GM11168 (cell line): ENCODE results near the gene ANP32B.

Experiments used
- in situ Hi-C: fragments of 300-500 bp; cut with MboI; formaldehyde crosslinking; loops from one replicate; pipeline ENCODE4 v1.12.0; 2022; ENCODE audit warnings: low sequenced_read_pairs; ENCODE audit not compliant: unreplicated experiment

ANP32B gene

DNA sequence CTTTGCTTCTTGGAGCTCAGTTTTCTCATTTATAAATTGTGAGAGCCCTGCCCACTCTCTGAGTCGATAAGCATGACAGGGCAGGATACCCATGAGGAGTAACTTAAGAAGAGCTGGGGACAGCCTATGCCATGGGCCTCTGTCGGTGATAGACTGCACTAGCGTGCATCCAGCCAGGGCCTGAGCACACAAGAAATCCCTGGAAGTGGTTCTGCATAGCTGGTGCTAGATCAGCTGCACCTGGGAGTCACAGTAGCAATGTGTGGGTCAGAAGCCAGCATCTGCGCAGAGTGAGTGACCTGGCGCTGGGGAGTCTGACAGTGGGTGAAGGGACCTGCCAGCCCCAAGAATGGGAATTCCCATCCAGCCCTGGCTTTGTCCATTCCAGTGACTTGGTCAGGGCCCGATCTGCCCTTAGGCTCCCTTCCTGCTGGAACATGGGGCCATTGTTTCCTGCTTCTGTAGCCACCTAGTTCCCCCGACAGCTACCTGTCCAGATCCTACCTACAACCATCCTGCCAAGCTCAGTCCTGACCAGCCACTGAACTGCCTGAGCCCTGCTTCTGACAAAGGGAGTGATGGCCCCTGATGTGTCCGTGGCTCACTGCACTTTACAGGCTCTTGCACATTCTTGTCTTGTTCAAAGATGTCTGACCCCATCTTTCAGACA, 37.5 kb downstream of the ANP32B start:
- in situ Hi-C loops: no loop called here

DNA sequence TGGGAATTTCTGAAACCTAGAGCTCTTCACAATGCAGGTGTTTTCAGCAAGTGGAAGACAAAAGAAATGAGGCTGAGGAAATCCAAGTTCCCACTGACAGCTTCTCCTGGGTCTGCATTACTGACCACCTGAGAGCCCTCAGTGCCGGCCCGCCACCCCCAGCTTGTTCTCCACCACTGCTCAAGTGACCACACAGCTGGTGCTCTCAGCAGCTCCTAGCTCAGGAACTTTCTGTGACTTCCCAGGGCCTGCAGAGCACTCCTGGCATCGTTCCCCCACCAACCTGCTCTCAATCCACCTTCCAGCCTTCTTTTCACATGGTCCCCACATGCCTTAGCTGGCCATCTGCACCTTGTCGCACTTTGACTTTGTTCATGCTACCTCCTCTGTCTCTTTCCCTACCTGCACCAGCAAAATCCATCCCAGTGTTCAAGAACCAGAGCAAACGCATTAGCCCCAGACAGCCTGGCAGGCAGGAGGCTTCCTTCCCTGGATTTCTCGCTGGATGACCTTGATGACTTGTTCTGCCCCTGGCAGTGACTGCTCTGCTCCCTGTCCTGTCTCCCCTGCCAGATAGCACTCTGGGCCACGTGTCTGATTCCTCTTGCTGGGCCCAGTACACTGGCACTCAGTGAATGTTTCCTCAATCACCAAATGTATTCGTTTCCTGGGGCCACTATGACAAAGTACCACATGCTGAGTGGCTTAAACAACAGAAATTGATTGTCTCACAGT, 38.3 kb downstream of the ANP32B start:
- in situ Hi-C loops: no loop called here

DNA sequence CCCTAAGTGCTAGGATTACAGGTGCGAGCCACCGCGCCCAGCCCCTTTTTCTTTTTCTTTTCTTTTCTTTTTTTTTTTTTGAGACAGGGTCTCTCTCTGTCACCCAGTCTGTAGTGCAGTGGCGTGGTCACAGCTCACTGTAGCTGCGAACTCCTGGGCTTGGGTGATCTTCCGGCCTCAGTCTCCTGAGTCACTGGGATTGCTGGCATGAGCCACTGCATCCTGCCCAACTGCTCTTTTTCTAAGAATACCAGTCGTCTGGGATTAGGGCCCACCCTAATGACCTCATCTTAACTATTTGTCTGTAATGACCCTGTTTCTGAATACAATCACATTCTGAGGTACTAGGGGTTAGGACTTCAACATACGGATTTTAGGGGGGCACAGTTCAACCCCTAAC, 39.3 kb downstream of the ANP32B start:
- in situ Hi-C loops: no loop called here

DNA sequence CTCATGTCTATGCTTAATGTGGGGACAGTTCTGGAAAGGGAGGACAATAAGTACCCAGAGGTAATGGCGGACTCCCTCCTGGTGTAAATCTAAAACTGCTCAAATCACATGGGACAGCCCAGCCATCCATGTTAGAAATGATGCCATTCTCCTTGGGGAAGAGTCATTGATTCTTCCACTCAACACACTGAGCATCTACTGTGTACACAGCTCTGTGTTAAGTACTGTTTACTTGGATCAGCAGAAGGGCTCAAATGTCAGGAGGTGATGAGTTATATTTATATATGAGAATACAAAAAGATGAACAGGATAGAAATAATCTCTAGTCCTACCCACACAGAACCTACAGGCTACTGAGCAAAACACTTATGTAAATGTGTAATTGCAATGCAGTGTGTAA, 41.6 kb downstream of the ANP32B start:
- in situ Hi-C loops: no loop called here

DNA sequence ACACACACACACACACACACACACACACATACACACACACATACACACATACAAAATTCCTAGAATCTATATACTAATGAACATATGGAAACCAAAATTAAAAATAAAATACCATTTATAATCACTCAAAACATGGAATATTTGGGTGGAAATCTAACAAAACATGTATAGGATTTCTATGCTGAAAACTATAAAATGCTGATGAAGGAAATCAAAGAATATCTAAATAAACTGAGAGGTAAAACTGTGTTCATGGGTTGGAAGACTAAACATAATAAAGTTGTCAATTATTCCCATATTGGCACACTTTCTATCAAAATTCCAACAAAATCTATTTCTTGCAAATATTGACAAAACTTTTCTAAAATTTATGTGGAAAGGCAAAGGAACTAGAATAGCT, 48.0 kb downstream of the ANP32B start:
- in situ Hi-C loops: no loop called here

DNA sequence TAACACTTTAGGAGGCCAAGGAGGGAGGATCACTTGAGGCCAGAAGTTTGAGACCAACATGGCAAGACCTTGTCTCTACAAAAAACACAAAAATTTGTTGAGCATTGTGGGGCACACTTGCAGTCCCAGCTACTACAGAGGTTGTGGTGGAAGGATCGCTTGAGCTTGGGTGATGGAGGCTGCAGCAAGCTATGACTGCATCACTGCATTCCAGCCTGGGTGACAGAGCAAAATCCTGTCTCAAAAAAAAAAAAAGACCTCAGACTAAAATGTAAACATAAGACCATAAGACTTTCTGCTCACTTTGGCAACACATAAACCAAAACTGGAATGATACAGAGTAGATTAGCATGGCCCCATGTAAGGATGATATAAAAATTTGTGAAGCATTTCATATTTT, 48.8 kb downstream of the ANP32B start:
- in situ Hi-C loops: no loop called here

DNA sequence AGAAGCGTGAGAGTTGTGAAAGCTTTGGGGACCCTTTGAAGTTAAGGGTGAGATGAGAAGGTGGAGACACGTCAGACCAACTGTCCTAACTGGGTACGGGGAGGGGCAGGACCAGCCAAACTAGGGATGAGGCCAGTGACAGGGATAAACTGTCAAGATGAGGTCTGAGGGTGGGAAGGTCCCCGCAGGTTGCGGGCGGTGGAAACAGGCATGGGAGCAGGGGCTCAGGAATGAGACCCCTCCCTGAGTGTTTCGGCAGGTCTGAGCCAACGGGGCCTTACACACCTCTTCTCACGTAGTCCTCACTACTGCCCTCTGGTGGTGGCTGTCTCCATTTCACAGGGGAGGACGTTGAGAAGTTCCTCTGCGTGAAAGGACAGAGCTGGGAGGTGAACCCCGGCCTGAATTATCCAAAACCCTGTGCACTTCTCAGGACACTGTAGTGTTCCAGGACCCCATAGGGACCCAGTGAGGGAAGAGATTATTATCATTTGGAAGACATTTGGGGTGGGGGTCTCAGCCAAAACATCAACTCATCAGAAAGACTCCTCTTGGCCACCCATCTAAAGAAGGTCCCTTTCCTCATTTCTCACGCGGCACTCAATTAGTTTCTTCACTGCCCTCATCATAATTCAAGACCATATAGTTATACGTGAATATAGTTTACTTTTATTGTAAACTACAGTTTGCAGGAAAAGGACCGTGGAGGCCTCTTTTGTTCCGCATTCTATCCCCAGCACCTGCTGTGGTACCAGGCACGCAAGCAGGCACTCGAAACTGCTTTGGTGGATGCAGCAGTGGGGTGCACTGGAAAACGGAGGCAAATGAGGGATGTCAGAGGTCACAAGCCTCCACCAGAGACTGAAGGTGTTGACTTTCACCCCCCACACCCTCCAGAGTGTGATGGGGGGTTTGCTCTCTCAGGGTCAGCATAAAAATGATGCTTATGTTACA, 51.7 kb downstream of the ANP32B start:
- in situ Hi-C loops: no loop called here

DNA sequence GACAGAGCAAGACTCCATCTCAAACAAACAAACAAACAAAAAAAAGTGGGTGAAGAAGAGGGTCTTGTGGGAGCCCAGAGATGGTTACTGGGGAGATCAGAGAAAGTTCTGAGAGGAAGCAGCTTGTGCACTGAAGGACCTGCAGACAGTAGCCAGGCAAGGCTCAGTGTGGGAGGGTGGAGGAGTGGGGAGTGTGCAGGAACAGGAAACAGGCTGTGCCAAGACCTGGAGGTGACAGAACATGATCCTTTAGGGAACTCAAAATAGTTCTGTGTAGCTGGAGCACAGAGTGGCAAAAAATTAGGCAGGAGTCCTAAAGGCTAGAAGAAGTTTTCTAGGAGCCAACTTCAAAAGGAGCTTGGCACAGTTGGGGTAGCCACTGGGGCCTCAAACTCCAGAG, 54.2 kb downstream of the ANP32B start:
- in situ Hi-C loops: no loop called here

DNA sequence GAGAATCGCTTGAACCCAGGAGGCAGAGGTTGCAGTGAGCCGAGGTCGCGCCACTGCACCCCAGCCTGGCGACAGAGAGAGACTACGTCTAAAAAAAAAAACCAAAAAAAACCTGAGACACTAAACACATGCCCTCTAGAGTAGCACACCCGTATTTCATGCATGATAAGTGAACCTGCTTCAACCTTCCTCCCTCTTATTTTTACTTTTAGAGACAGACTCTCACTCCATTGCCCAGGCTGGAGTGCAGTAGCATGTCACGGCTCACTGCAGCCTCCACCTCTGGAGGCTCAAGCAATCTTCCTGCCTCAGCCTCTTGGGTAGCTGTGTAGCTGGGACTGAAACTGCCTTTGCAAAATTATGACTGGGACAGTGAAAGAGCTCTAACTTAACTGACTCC, 55.8 kb downstream of the ANP32B start:
- in situ Hi-C loops: no loop called here

DNA sequence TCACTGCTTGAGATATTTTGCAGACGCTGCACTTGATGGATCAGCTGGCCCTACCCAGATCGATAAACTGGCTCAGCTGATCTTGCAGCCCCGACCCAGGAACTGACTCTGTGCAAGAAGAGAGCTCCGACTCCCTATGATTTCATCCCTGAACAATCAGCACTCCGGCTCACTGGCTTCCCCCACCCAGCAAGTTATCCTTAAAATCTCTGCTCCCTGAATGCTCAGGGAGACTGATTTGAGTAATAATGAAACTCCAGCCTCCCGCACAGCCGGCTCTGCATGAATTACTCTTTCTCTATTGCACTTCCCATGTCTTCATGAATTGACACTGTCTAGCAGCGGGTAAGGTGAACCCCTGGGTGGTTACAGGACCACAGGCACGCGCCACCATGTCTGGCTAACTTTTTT, 56.5 kb downstream of the ANP32B start:
- in situ Hi-C loops: no loop called here

DNA sequence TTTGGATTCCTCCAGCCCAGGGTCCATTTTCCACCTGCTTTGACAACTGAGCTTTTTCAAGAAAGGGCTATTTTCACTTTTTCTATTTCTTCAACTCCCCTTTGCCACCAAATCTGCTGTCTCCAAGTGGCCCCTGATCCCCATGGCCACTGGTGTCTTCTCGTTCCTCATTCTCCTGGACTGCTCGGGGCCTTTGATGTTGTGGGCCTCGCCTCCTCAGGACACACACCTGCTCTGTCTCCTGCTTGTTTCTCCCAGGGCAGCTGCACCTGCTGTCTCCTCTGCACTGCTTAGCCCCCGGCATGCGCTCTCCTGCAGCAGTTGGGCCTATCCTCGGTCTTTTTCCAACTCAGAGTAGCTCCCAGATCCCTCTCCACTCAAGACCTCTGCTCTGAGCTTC, 57.1 kb downstream of the ANP32B start:
- in situ Hi-C loops: no loop called here

DNA sequence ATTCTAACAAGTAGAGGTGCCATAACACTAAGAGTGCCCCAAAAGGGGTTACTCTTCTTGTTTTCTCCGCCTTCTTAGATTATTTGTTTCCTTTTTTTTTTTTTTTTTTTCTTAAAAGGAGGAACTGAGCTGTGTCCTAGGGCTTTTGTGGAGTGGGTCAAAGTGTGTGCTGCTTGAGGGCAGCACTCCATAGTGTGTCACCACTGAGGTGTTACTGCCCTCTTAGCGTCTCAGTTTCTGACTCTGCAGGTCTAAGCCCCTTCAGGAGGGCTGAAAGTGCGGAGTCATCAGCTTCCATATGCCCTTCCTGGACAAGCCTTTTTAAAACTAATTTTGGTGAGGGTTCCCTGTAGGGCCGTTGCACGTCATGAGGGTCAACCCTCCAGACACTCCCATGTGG, 60.8 kb downstream of the ANP32B start:
- in situ Hi-C loops: no loop called here

DNA sequence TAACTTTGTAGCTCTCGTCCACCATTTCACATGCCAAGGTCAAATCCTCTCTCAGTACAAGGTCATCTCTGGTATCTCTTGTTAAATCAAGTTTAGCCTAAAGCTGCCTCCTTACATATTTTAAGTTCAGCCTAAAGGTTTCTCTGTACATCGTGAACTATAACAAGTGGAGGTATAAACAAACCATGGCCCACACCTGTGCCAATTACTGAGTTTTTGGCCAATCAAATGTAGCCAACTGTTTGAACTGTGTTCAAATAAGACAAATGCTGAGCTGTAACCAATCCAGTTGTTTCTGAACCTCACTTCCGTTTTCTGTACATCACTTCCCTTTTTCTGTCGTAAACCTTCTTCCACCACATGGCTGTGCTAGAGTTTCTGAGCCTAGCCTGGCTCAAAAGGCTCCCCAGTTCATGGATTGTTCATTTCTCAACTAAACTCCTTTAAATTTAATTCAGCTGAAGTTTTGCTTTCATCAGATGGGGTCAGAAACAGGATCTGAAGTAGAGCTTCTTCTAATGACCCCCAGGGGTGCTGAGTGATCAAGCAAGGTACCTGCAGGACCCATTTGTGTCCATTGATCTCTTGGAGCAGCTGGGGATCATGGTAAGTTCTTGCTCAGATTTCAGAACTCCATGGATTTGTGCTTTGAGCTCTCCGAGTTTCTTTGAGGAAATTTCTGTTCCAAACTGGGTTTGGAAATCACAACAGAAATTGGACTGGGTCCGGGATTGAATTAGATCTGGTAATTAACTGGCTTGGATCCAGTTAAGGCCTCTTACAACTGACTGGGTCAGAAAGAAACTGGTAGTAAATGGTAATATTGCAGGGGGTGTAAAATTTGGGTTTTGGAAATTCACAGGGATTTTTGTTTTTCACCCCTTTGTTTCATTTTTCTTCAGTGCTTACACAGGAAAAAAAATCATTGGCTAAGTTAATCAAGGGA, 62.4 kb downstream of the ANP32B start:
- in situ Hi-C loops: no loop called here

DNA sequence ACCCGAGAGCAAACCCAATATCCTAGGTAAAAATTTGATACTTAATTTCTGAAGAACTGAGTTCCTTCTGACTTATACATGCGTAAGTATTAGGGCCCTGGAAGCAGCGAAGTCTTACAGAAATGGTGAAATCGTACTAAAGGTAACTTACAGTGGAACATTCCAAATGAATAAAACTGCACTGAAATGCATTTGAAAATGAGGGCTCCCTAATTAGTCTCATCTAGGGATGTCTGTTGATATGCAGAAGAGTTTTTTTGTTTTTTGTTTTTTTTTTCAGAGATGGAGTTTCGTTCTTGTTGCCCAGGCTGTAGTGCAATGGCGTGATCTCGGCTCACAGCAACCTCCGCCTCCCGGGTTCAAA, 63.0 kb downstream of the ANP32B start:
- in situ Hi-C loops: no loop called here

DNA sequence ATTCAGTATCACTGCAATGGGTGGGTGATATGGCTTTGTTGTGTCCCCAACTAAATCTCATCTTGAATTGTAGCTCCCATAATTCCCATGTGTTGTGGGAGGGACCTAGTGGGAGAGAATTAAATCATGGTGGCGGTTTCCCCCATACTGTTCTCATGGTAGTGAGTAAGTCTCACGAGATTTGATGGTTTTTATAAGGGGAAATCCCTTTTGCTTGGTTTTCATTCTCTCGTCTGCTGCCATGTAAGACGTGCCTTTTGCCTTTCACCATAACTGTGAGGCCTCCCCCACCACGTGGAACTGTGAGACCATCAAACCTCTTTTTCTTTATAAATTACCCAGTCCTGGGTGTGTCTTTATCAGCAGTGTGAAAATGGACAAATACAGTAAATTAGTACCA, 63.9 kb downstream of the ANP32B start:
- in situ Hi-C loops: no loop called here

DNA sequence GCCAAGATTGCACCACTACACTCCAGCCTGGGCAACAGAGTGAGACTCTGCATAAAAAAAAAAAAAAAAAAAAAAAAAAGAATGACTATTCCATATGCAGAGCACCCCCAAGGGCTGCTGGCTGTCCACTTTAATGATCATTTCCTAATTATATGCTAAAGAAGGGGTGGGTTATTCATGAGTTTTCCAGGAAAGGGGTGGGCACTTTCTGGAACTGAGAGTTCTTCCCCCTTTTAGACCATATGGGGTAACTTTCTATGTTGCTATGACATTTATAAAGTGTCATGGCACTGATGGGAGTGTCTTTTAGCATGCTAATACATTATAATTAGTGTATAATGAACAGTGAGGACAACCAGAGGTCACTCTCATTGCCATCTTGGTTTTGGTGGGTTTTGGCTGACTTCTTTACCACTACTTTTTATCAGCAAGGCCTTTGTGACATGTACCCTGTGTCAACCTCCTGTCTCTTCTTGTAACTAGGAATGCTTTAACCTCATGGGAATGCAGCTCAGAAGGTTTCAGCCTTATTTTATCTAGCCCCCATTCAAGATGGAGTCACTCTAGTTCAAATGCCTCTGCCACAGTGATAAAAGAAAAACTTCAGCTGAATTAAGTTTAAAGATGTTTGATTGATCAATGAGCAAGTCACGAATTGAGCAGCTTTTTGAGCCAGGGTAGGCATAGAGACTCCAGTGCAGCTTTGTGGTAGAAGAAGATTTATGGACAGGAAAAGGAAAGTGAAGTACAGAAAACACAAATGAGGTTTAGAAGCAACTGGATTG, 66.3 kb downstream of the ANP32B start:
- in situ Hi-C loops: no loop called here

DNA sequence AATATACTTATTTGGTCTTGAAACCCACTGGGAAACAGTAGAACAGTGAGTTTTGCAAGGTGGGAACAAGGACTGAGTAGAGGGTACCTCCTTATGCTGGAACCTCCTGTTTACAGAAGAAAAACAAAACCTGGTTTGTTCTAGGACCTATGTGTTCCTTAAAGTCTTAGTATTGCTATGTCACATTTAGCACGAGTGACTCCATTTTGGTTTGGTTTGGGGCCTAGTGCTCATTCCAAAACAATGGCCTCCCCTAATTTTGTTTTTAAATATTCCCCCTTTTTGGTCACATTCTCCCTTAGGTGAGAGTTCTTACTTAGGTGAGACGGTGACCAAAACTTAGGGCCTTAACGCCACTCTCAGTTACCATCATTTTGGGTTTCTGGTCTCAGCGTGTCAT, 67.2 kb downstream of the ANP32B start:
- in situ Hi-C loops: no loop called here

DNA sequence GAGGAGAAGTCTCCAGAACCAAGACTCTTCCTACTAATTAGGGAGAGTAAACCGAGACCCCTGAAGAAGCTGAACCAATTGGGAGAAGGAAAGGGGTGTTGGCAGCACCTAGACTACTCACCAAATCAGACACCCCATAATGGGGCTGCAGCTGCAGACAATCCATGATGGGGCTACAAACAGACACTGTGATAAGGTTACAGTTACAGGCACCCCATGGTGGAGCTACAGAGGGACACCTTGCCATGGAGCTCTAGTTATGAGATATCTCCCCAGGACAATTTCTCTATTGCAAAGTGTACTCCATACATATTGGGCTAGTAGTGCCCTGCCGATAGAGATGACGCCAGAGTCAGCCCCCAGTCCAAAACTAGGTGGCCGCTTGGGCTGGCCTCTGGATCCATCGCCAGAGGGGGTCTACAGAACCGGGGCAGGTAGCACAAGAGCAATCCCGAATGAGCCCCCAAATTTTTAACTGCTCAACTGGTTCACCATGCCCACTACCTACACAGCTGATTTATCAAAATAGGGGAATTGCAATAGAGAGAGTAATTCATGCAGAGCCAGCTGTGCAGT, 71.3 kb downstream of the ANP32B start:
- in situ Hi-C loops: no loop called here
